Measurements from ENCODE around the gene SLC38A8. TPM values are rescaled to one million over a fixed set of nuclear protein-coding genes. Genes with fewer than 3 reads are reported as not detected.

Gene SLC38A8
- total RNA-seq, 2 experiments from 2014 or later: not detected

DNA sequence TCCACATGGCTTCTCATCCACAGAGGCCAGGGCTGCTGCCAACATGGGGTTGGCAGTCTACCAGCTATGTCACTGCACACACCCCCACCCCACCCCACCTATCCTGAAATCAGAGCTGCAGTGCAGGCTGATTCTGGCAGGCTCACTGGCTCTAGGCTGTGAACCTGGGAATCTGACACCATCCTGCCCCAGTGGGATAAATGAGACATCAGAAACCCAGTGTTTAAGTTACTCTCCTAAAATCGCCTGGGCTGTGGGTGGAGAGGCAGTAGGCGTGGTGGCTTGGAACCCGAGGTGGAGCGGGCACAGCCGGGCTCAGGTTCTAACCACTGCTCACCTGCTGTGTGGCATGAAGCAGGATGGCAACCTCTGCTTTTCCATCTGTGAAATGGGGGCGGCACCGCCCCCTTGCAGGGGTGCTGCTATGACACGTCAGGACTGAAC is 5.6 kb downstream of the SLC38A8 start:
- H3K4me3 ChIP-seq (ENCODE audit: low read depth, low read length, poor library complexity, severe bottlenecking): no peak overlapping the region
- H4K20me1 ChIP-seq (ENCODE audit: insufficient read depth, low read length): no peaks in the 10 kb centered on the region
- intact Hi-C loops (cut with micrococcal nuclease; ENCODE audit: unreplicated experiment): no loop called here
- H2AFZ ChIP-seq (ENCODE audit: low read length): no peak overlapping the region
- no peaks in the 10 kb centered on the region for H3K9me2 ChIP-seq (ENCODE audit: insufficient read depth, low read length)
- H3K36me3 ChIP-seq (ENCODE audit: insufficient read depth, low read length): no peaks in the 10 kb centered on the region
- DNase-seq (ENCODE audit: low spot score): no peak
- POLR2A ChIA-PET: interaction anchor here (1.2 kb wide), 1 partner anchor 15 kb away, joined by 3 read pairs; no protein-coding TSS in a partner anchor
- no peaks in the 10 kb centered on the region for H3K4me1 ChIP-seq (ENCODE audit: insufficient read depth, low read length, poor library complexity, severe bottlenecking)
- no TSS peak for BruUV-seq (replicated peaks)
- no peak overlapping the region for H3K4me2 ChIP-seq (ENCODE audit: low read length)
- no peak for TF ChIP-seq EZH2phosphoT487 (IDR thresholded peaks at IDR 0.05; ENCODE audit: borderline replicate concordance, low read depth, low read length)
- TF ChIP-seq, protein P1, sequence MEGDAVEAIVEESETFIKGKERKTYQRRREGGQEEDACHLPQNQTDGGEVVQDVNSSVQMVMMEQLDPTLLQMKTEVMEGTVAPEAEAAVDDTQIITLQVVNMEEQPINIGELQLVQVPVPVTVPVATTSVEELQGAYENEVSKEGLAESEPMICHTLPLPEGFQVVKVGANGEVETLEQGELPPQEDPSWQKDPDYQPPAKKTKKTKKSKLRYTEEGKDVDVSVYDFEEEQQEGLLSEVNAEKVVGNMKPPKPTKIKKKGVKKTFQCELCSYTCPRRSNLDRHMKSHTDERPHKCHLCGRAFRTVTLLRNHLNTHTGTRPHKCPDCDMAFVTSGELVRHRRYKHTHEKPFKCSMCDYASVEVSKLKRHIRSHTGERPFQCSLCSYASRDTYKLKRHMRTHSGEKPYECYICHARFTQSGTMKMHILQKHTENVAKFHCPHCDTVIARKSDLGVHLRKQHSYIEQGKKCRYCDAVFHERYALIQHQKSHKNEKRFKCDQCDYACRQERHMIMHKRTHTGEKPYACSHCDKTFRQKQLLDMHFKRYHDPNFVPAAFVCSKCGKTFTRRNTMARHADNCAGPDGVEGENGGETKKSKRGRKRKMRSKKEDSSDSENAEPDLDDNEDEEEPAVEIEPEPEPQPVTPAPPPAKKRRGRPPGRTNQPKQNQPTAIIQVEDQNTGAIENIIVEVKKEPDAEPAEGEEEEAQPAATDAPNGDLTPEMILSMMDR (conservative IDR thresholded peaks at IDR 0.05; ENCODE audit: low read length): no peak
- no peak overlapping the region for H3K27ac ChIP-seq (ENCODE audit: low read depth, low read length, poor library complexity, severe bottlenecking)
- no peaks in the 10 kb centered on the region for H3K9me3 ChIP-seq (ENCODE audit: low read length)
- CTCF ChIA-PET (ENCODE audit: unreplicated experiment): no interaction called here
- H3K79me2 ChIP-seq (ENCODE audit: insufficient read depth, low read depth, low read length): no peaks in the 10 kb centered on the region

DNA sequence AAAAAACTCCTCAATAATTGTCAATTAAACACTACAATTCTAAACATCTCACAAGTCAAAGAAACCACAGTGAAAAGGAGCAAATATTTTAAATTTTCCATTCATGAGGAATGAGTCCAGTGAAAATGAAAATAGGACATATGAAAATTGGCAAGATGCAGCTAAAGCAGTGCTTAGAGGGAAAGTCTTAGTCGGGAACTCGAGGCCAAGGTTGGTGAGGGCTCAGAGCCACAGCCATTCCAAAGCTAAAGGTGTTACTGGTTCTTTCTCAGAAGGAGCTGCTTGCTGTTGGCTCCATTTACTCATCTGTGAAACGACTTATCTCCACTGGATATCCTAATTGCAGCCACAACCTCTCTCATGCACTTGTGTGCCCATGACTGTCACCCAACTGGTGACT is 6.5 kb downstream of the SLC38A8 start:
- H3K4me3 ChIP-seq (ENCODE audit: low read depth, low read length, poor library complexity, severe bottlenecking): no peak overlapping the region
- ChIA-PET CTCF (ENCODE audit: unreplicated experiment) (interaction anchor here (0.6 kb wide), 1 partner anchor 168 kb away, joined by 3 read pairs; no protein-coding TSS in a partner anchor), POLR2A (interaction anchor here (1.2 kb wide), 1 partner anchor 16 kb away, joined by 3 read pairs; no protein-coding TSS in a partner anchor)
- H4K20me1 ChIP-seq (ENCODE audit: insufficient read depth, low read length): no peaks in the 10 kb centered on the region
- no peaks in the 10 kb centered on the region for H3K79me2 ChIP-seq (ENCODE audit: insufficient read depth, low read depth, low read length)
- no peak overlapping the region for H3K4me2 ChIP-seq (ENCODE audit: low read length)
- no peaks in the 10 kb centered on the region for H3K36me3 ChIP-seq (ENCODE audit: insufficient read depth, low read length)
- no peaks in the 10 kb centered on the region for H3K4me1 ChIP-seq (ENCODE audit: insufficient read depth, low read length, poor library complexity, severe bottlenecking)
- no peak overlapping the region for H2AFZ ChIP-seq (ENCODE audit: low read length)
- no peaks in the 10 kb centered on the region for H3K9me2 ChIP-seq (ENCODE audit: insufficient read depth, low read length)
- H3K27ac ChIP-seq (ENCODE audit: low read depth, low read length, poor library complexity, severe bottlenecking): no peak overlapping the region
- TF ChIP-seq, protein P1 (conservative IDR thresholded peaks at IDR 0.05; ENCODE audit: low read length): no peak
- no peak for TF ChIP-seq EZH2phosphoT487 (IDR thresholded peaks at IDR 0.05; ENCODE audit: borderline replicate concordance, low read depth, low read length)
- H3K9me3 ChIP-seq (ENCODE audit: low read length): no peaks in the 10 kb centered on the region
- no peak for DNase-seq (ENCODE audit: low spot score)
- BruUV-seq (replicated peaks): no TSS peak
- intact Hi-C loops (cut with micrococcal nuclease; ENCODE audit: unreplicated experiment): no loop called here

DNA sequence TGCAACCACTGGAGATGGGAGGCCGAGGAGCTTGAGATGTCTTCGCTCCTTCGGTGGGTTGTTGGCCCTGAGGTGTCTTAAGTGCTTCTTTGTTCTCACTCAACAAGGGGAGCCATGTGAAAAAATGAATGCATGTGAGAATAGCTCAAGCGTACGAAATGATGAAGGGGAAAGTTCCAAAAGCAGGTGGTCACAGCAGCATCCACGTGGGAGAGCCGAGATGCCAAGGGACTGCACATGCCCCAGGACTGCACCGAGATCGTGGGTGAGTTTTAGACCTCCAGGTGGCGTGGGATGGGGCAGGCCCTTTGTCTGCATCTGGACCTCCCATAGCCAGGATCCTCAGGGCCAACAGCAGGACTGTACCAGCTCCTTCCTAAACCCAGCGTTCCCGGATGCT is 8.1 kb downstream of the SLC38A8 start:
- no peak overlapping the region for H3K27ac ChIP-seq (ENCODE audit: low read depth, low read length, poor library complexity, severe bottlenecking)
- ChIA-PET POLR2A (no interaction called here), CTCF (ENCODE audit: unreplicated experiment) (no interaction called here)
- no peak overlapping the region for H3K4me3 ChIP-seq (ENCODE audit: low read depth, low read length, poor library complexity, severe bottlenecking)
- no peak for TF ChIP-seq EZH2phosphoT487 (IDR thresholded peaks at IDR 0.05; ENCODE audit: borderline replicate concordance, low read depth, low read length)
- TF ChIP-seq, protein P1 (conservative IDR thresholded peaks at IDR 0.05; ENCODE audit: low read length): no peak
- no peak overlapping the region for H3K4me2 ChIP-seq (ENCODE audit: low read length)
- no peaks in the 10 kb centered on the region for H3K9me2 ChIP-seq (ENCODE audit: insufficient read depth, low read length)
- no TSS peak for BruUV-seq (replicated peaks)
- H3K9me3 ChIP-seq (ENCODE audit: low read length): no peaks in the 10 kb centered on the region
- no peaks in the 10 kb centered on the region for H3K79me2 ChIP-seq (ENCODE audit: insufficient read depth, low read depth, low read length)
- DNase-seq (ENCODE audit: low spot score): no peak
- H4K20me1 ChIP-seq (ENCODE audit: insufficient read depth, low read length): no peaks in the 10 kb centered on the region
- no peaks in the 10 kb centered on the region for H3K4me1 ChIP-seq (ENCODE audit: insufficient read depth, low read length, poor library complexity, severe bottlenecking)
- H2AFZ ChIP-seq (ENCODE audit: low read length): no peak overlapping the region
- intact Hi-C loops (cut with micrococcal nuclease; ENCODE audit: unreplicated experiment): no loop called here
- no peaks in the 10 kb centered on the region for H3K36me3 ChIP-seq (ENCODE audit: insufficient read depth, low read length)

Measured in OCI-LY7 (cell line).